ENCODE results near the gene ZNF117.

- TF ChIP-seq CTCF (IDR thresholded peaks at IDR 0.05; ENCODE audit: extremely low read depth in 1 of 2, insufficient read depth in 1 of 2, low read depth in 1 of 2, low read length in 2 of 2) (peak in 1 of 2 donors; percentile 19), POLR2A (IDR thresholded peaks at IDR 0.05; ENCODE audit: low read depth, low read length) (no peak), POLR2AphosphoS5 (IDR thresholded peaks at IDR 0.05; ENCODE audit: insufficient read depth, low read depth, low read length) (no peak)
These were observed 44.1 kb downstream of the ZNF117 start for GRCh38 chr7:64946772-64947171.
